GM21723 (cell line): Measurements from ENCODE around the gene HNRNPR.
"Not testable (repeated sequence)": the region's sequence is repeated elsewhere in the genome, so short reads cannot be mapped to it uniquely, and the experiment has no call there.

ENCODE experiments used
- ATAC-seq: cut with Tn5 transposase; IDR thresholded peaks from one replicate; pipeline ENCODE4 v1.9.1; 2021; ENCODE audit warnings: mild to moderate bottlenecking, moderate library complexity; ENCODE audit not compliant: unreplicated experiment

Gene HNRNPR

GRCh38 chr1:23257371-23257770 lies 86.7 kb downstream of the HNRNPR start:
- ATAC-seq, result not testable (repeated sequence)
